ENCODE results near the gene SORD.

DNA sequence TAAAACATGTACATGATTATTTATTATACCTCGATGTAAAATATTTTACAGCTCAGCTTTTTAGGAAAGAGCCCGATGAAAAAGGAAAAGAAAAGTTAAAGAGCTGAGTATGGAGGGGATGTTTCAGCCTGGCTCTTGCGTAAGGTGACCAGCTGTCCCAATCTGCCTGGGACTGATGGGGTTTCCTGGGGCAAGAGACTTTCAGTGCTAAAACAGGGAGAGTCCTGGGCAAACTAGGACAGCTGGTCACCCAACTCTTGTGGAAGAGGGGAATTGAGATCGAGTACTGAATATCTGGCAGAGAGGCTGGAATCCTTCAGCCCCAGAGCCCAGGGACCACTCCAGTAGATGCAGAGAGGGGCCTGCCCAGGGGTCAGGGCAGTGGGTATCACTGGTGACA lies 70.0 kb downstream of the SORD start:
- TF ChIP-seq POLR2A (IDR thresholded peaks at IDR 0.05) (no peak), CTCF (IDR thresholded peaks at IDR 0.05) (no peak)
